Calu3 (cell line): ENCODE results near the gene GPX3. TPM values are rescaled to one million over a fixed set of nuclear protein-coding genes. Genes with fewer than 3 reads are reported as not detected.

Experiments
- BruUV-seq: library from RNA; stranded (reverse); fragments of 400-500 nt; replicated peaks from 2 replicates; lab custom pipeline; 2021; lab: Mats Ljungman, UMichigan
- CTCF ChIA-PET: fragments of 300-600 bp; sonication (Branson Sonifier 250); formaldehyde crosslinking; loops from one replicate; lab custom pipeline; 2022; ENCODE audit warnings: antibody characterized with exemption; lab: Charles Lee
- DNase-seq: peaks from one replicate; pipeline ENCODE4 v3.0.0; 2022
- H3K27ac Mint-ChIP-seq: one replicate; pipeline ENCODE4 v1.8.0; 2022; ENCODE audit warnings: mixed read lengths; ENCODE audit not compliant: unreplicated experiment
- H3K27me3 Mint-ChIP-seq: one replicate; pipeline ENCODE4 v1.8.0; 2022; ENCODE audit warnings: mixed read lengths; ENCODE audit not compliant: unreplicated experiment
- H3K36me3 Mint-ChIP-seq: one replicate; pipeline ENCODE4 v1.8.0; 2022; ENCODE audit warnings: mild to moderate bottlenecking, moderate library complexity, mixed read lengths; ENCODE audit not compliant: insufficient read depth, unreplicated experiment
- H3K4me1 Mint-ChIP-seq: one replicate; pipeline ENCODE4 v1.8.0; 2022; ENCODE audit warnings: mild to moderate bottlenecking, low read depth, mixed read lengths; ENCODE audit not compliant: unreplicated experiment
- H3K4me3 Mint-ChIP-seq: one replicate; pipeline ENCODE4 v1.8.0; 2022; ENCODE audit warnings: mild to moderate bottlenecking, low read depth, moderate library complexity, mixed read lengths; ENCODE audit not compliant: unreplicated experiment
- H3K9me3 Mint-ChIP-seq: one replicate; pipeline ENCODE4 v1.8.0; 2022; ENCODE audit warnings: low read depth, mixed read lengths; ENCODE audit not compliant: unreplicated experiment
- intact Hi-C: fragments of 100-400 bp; cut with micrococcal nuclease; formaldehyde crosslinking; loops from one replicate; pipeline ENCODE4 v1.10.0; 2022; ENCODE audit not compliant: unreplicated experiment
- total RNA-seq: library from RNA; stranded (reverse); gene quantifications from 2 replicates; pipeline ENCODE4 v1.2.3, GENCODE V29; 2022
- TF ChIP-seq, protein P1 (sequence below): fragments of 200-600 bp; IDR thresholded peaks from one replicate; pipeline ENCODE4 v1.8.0; 2022; ENCODE audit warnings: antibody characterized with exemption; ENCODE audit not compliant: unreplicated experiment

The GPX3 gene
- total RNA-seq, 1 experiment from 2014 or later, result not detected

DNA sequence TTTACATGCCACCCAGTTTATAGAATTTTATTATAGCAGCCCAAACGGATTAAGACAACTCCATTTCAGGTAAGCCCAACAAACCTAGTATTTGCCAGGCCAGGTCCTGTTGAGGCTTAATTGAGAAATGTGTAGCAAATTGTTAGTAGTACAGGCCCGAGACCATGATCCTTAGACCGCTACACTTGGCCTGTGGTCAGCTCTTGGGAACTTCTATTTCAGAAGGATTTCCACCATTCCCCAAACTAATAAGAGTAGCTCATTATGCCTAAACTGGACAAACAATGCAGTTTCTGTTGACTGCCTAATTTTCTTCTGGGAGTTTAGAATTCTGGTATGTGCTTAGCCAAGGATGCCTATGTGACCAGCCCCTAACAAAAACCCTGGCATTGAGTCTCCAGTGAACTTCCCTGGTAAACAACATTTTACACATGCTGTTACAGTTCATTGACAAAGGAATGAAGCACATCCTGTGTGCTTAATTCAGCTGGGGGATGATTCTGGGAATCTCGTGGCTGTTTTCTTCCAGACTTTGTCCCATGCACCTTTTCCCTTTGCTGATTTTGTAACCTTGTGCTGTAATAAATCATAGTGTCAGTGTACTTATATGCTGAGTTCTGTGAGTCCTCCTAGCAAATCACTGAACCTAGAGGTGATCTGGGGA lies 5.6 kb upstream of the GPX3 start:
- CTCF ChIA-PET, result no interaction called here
- no TSS peak for BruUV-seq
- no peaks in the 10 kb centered on the region for H3K27me3 Mint-ChIP-seq
- TF ChIP-seq, protein P1, sequence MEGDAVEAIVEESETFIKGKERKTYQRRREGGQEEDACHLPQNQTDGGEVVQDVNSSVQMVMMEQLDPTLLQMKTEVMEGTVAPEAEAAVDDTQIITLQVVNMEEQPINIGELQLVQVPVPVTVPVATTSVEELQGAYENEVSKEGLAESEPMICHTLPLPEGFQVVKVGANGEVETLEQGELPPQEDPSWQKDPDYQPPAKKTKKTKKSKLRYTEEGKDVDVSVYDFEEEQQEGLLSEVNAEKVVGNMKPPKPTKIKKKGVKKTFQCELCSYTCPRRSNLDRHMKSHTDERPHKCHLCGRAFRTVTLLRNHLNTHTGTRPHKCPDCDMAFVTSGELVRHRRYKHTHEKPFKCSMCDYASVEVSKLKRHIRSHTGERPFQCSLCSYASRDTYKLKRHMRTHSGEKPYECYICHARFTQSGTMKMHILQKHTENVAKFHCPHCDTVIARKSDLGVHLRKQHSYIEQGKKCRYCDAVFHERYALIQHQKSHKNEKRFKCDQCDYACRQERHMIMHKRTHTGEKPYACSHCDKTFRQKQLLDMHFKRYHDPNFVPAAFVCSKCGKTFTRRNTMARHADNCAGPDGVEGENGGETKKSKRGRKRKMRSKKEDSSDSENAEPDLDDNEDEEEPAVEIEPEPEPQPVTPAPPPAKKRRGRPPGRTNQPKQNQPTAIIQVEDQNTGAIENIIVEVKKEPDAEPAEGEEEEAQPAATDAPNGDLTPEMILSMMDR, result no peak
- intact Hi-C loops, result no loop called here
- H3K36me3 Mint-ChIP-seq, result peaks cover 9% of the 10 kb centered on the region
- no peak for DNase-seq
- no peak overlapping the region for H3K4me3 Mint-ChIP-seq
- H3K4me1 Mint-ChIP-seq, result no peaks in the 10 kb centered on the region
- no peak overlapping the region for H3K27ac Mint-ChIP-seq
- no peaks in the 10 kb centered on the region for H3K9me3 Mint-ChIP-seq

DNA sequence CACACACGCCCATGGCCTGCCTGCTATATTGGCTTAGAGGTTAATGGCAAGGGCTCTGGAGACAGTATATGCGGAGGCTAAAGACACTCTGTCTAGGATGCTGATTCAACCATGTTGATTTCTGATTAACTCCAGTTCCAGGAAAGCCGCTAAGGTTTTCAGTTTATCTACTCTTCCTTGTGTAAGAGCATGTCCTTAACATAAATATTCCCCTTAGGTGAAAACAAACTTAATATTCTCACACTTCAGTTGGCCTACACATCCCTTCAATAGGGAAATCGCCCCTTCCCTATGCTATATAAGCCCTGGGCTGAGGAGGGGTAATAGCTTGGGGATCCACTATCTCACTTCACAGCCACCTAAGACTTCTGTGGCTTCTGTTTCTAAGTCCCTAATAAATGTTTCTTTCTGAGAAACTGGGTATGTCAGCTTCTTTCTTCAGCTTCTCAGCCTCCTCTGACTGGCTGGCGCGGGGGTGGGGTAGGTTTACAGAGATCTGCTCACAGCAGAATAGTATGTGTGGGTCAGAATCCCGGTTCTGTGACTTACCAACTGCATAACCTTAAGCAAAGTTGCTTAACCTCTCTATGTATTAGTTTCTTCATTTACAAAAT lies 4.3 kb upstream of the GPX3 start:
- H3K36me3 Mint-ChIP-seq, result peaks cover 21% of the 10 kb centered on the region
- DNase-seq, result no peak
- H3K9me3 Mint-ChIP-seq, result no peaks in the 10 kb centered on the region
- TF ChIP-seq, protein P1, result no peak
- no peak overlapping the region for H3K4me3 Mint-ChIP-seq
- H3K4me1 Mint-ChIP-seq, result no peaks in the 10 kb centered on the region
- intact Hi-C loops, result no loop called here
- CTCF ChIA-PET, result no interaction called here
- BruUV-seq, result no TSS peak
- no peaks in the 10 kb centered on the region for H3K27me3 Mint-ChIP-seq
- H3K27ac Mint-ChIP-seq, result no peak overlapping the region

DNA sequence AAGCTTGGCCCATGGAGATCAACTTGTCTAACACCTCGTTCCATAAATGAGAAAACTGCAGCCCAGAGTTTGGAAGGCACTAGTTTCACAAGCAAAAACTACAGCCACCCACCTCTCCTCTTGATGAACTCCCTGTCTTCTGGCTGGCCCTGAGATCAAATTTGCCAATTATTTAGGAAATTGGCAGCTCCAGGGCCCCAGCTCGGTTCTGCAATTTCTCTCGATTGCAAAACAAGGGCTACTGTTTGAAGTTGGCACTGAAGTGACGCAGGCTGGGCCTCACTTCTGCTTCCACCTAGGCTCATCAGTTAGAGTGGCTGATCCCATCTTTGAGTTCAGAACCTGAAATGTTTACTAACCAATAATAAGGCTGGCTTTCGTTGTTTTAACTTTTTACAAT lies 3.7 kb upstream of the GPX3 start:
- H3K27me3 Mint-ChIP-seq, result no peaks in the 10 kb centered on the region
- no peak for DNase-seq
- H3K9me3 Mint-ChIP-seq, result no peaks in the 10 kb centered on the region
- BruUV-seq, result no TSS peak
- intact Hi-C loops, result no loop called here
- TF ChIP-seq, protein P1, result no peak
- CTCF ChIA-PET, result no interaction called here
- no peaks in the 10 kb centered on the region for H3K4me1 Mint-ChIP-seq
- H3K27ac Mint-ChIP-seq, result no peak overlapping the region
- H3K36me3 Mint-ChIP-seq, result peaks cover 24% of the 10 kb centered on the region
- H3K4me3 Mint-ChIP-seq, result no peak overlapping the region

DNA sequence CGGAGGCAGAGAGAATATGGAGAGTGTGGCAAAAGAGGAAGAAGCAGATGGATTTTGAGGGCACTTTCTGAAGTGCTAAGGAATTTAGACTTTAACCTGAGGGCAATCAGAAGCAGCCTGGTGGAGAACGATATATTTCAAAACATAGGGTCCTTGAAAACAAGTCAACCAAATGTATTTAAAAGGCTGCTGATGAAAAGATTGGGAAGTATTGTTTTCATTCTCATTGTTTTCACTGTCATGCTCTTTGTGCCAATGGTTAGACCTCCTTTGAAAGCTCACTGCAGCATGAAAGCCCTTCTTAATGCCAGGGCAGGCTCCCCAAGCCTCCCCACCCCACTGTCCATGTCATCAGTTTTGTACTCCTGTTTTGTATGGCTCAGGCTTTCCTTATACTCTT lies 2.5 kb upstream of the GPX3 start:
- intact Hi-C loops, result no loop called here
- TF ChIP-seq, protein P1, result no peak
- CTCF ChIA-PET, result interaction anchor here (0.6 kb wide), 1 partner anchor 107 kb away, joined by 5 read pairs; no protein-coding TSS in a partner anchor
- Mint-ChIP-seq H3K4me1 (no peaks in the 10 kb centered on the region), H3K9me3 (no peaks in the 10 kb centered on the region), H3K27me3 (no peaks in the 10 kb centered on the region), H3K36me3 (peaks cover 31% of the 10 kb centered on the region), H3K27ac (no peak overlapping the region), H3K4me3 (no peak overlapping the region)
- DNase-seq, result no peak
- no TSS peak for BruUV-seq
